Fibroblast of peridontal ligament (primary cell): ENCODE measurements around the gene SKI.

ENCODE experiments used
- DNase-seq: peaks from one replicate; pipeline ENCODE4 v3.0.0-alpha.2; 2010; ENCODE audit errors: extremely low read depth

The SKI gene

DNA sequence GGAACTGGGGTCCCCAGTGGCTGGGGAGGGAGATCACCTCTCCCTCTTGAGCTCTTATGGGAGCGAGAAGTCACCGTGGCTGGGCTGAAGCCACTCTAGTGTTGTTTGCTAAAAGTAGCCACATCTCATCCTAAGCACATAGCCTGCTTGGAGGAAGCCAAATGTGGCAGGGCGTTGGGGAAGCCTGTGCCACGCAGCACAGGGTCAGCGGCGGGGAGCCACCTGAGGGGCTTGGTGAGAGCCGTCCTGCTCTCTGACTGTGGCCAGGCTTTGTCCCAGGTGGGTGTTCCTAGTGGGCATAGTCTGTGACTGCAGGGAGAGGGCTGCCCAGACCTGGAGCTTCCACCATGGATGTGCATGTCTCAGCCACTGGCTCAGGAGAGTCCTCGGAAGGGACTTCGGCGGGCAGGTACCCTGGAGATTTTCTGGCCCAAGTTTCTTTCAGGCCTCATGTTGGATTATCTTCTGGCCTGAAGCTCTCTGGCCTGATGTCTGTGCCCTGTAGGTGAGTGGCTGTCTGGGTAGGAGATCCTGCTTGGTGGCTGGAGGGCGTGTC is 124.3 kb downstream of the SKI start:
- DNase-seq, result no peak

DNA sequence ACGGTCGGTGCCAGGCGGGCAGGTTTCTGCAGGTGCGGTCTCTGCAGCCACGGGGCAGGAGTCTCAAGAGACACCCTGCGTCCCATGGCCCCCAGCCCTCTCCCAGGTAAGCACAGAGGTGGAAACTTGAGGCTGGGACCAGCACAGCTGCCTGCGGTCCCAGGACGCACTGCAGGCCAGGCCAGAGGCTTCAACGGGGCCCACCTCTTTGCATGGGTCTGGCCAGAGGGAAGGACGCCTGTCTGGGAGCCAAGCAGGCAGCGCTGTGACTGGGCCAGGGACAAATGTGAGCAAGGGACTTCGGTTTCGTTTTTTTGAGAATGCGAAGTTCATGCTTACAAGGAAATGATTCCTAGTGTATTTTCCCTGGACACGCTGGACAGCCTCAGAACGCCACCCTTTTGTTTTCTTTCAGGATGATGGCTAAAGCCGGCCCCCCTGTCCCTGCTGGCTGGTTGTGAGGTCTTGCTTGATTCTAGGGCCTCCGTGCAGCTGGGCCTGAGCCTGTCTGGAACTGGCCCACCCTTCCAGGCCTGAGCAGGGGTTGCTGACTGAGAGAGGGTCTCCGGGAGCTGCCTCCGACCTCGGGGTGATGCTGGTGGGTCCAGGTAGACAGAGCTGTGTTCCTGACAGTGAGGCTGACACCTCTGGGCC is 124.9 kb downstream of the SKI start:
- no peak for DNase-seq

DNA sequence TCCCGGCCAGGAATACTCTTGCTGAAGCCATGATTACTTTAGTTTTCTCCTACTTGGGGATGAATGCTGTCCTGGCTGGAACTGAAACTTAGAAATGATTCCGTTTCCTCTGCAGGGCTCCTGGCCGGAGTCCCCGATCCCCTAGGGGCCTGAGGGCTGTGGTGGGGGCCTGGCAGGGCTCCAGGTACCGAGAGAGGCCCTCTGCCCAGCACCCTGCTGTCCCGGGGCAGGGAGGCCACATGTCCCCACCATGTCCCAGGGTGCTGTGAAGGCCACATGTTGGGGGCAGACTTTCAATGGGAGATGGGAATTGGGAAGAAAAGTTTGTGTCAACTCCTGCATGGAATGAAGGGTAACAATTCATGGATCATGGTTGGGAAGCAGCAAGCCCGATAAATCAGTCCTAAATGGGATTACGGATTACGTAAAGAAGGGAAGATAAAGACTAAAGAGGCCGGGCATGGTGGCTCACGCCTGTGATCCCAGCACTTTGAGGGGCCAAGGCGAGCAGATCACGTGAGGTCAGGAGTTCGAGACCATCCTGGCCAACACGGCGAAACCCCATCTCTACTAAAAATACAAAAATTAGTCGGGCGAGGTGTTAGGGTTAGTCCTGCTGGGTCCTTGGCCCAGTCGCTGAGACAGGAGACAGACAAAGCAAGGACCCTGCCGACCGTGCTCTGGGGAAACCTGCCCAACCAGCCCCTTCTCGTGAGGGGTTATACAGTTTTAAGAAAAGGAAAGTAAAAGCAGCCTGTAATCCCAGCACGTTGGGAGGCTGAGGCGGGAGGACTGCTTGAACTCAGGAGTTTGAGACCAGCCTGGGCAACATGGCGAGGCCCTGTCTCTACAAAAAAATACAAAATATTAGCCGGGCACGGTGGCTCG is 125.7 kb downstream of the SKI start:
- no peak for DNase-seq

DNA sequence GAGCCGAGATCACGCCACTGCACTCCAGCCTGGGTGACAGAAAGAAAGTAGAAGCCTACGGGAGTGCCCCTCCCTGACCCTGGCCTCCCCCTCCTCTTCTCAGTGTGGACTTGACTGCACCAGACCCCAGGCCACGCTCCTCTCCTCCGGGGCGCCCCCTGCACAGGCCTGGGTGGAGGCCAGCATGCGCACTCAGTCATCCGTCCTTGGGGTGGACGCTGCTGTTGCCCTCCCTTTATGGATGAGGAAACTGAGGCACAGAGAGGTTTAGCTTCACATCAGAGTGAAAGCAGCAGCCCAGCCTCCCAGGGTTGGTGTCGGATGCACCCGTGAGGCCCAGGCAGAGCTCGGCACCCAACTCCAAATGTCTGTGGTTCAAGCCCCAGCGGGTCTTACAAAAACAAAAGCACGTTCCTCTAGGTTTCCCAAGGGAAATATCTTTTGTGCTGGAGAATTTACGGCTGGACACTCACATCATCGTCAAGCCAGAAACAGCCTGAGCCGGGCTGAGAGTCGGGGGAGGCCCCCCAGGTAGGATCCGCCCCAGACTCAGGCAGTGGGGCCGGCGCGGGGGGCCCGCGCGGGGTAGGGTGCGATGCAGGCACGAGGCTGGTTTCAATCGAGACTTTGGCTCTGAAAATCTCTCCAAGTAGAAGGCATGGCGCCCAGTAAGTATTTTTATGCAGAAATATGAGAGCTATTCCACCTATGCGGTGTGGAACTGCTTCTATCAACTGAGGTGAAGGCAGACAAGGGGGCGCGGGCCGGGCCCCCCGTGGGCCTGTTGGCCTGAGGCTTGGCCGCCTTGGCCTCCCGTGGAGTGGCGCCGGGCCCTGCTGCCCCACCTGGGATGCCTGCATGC is 126.6 kb downstream of the SKI start:
- no peak for DNase-seq

- DNase-seq, result no peak
Measured at GRCh38 chr1:2355373-2356261, 127.5 kb downstream of the SKI start.

- no peak for DNase-seq
Measured at GRCh38 chr1:2356401-2356800, 128.3 kb downstream of the SKI start.

DNA sequence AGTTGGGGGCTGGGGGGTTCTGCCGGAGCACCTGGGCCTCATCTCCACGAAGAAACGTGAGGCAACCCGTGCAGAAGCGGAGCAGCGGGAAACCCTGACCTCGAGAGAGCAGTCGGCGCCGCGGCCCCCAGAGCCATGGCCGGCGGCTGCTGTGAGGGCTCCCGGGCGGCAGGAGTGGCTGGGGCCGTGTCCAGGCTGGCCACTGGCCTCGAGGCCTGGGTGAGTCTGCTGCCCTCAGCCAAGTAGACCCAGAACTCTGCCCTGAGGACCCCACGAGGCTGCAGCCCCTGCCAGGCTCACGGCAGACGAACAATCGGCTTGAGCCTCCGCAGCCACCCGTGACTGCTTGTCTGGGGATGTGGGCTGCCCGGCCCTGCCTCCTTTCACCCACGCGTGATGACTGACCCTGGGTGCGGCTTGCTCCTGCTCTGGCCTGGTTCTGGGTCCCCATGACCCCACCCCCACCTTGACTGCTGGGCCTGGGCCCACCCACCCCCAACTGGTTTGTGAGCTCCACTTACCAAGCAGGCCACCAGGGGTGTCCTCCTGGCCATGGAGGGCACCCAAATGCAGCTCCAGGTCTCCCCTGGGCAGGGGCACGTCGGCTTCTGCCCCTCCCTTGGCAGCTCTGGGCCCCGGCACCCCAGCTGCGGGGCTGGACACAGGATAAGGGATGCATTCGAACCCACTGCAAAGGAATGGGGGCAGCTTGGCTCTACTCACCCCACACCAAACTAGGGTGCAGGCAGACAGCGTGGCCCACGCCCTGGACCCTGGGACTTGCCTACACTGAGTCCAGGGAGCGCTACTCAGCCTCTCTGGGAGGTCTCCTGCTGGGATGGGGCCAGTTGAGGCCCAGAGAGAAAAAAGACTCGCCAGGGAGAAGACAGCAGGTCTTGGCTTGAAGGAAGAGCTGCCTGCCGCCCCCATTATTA is 129.1 kb downstream of the SKI start:
- DNase-seq, result no peak

- no peak for DNase-seq
Measured at GRCh38 chr1:2358072-2358471, 130.0 kb downstream of the SKI start.

- no peak for DNase-seq
Measured at GRCh38 chr1:2358651-2359640, 130.8 kb downstream of the SKI start.
